Osteocyte (in vitro differentiated cells): ENCODE data around the gene ITGA7. TPM values are rescaled to one million over a fixed set of nuclear protein-coding genes. Genes with fewer than 3 reads are reported as not detected.

ENCODE experiments used
- DNase-seq: peaks from one replicate; pipeline ENCODE4 v3.0.0; 2021; ENCODE audit warnings: mixed read lengths; ENCODE audit not compliant: unreplicated experiment; ENCODE audit errors: extremely low spot score
- H3K27ac Mint-ChIP-seq: one replicate; pipeline ENCODE4 v1.8.0; 2021; ENCODE audit warnings: mild to moderate bottlenecking, mixed read lengths; ENCODE audit not compliant: unreplicated experiment
- H3K27me3 Mint-ChIP-seq: one replicate; pipeline ENCODE4 v1.8.0; 2021; ENCODE audit warnings: mixed read lengths; ENCODE audit not compliant: unreplicated experiment
- H3K36me3 Mint-ChIP-seq: one replicate; pipeline ENCODE4 v1.8.0; 2021; ENCODE audit warnings: mixed read lengths; ENCODE audit not compliant: unreplicated experiment
- H3K4me1 Mint-ChIP-seq: one replicate; pipeline ENCODE4 v1.8.0; 2021; ENCODE audit warnings: mixed read lengths; ENCODE audit not compliant: unreplicated experiment
- H3K4me3 Mint-ChIP-seq: one replicate; pipeline ENCODE4 v1.8.0; 2021; ENCODE audit warnings: mild to moderate bottlenecking, moderate library complexity, mixed read lengths; ENCODE audit not compliant: unreplicated experiment
- H3K9me3 Mint-ChIP-seq: one replicate; pipeline ENCODE4 v1.8.0; 2021; ENCODE audit warnings: mixed read lengths; ENCODE audit not compliant: unreplicated experiment
- CTCF ChIP-seq: fragments of 200-600 bp; sonication (generic); IDR thresholded peaks from 2 replicates; pipeline ENCODE4 v1.5.0; 2021; ENCODE audit warnings: antibody characterized with exemption, mild to moderate bottlenecking, moderate library complexity
- total RNA-seq: library from RNA; stranded (reverse); gene quantifications from 2 replicates; pipeline ENCODE4 v1.2.1, GENCODE V29; 2021

The ITGA7 gene
- total RNA-seq, 1 donor from 2014 or later: 5.7 TPM

DNA sequence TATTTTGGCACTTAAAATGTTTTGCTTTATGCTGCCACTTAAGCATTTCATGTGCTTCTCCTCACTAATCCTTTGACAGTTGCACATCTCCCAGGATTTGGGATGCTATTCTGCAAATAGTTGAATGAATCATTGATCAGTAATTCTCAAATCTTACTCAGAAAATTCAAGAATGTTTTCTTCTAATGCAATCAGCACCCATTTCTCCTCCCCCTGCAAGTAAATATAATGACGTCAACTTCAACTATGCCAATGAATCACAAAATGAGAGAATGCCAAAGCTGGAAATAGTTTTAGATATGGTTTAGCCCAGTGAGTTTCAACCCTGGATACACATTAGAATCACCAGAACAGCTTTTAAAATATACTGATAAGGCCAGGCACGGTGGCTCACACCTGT, 6.0 kb upstream of the ITGA7 start:
- Mint-ChIP-seq H3K4me3 (no peak overlapping the region), H3K27ac (no peak overlapping the region), H3K36me3 (no peaks in the 10 kb centered on the region), H3K27me3 (peaks cover 23% of the 10 kb centered on the region), H3K4me1 (peaks cover 31% of the 10 kb centered on the region), H3K9me3 (no peaks in the 10 kb centered on the region)
- DNase-seq: no peak
- no peak for TF ChIP-seq CTCF

DNA sequence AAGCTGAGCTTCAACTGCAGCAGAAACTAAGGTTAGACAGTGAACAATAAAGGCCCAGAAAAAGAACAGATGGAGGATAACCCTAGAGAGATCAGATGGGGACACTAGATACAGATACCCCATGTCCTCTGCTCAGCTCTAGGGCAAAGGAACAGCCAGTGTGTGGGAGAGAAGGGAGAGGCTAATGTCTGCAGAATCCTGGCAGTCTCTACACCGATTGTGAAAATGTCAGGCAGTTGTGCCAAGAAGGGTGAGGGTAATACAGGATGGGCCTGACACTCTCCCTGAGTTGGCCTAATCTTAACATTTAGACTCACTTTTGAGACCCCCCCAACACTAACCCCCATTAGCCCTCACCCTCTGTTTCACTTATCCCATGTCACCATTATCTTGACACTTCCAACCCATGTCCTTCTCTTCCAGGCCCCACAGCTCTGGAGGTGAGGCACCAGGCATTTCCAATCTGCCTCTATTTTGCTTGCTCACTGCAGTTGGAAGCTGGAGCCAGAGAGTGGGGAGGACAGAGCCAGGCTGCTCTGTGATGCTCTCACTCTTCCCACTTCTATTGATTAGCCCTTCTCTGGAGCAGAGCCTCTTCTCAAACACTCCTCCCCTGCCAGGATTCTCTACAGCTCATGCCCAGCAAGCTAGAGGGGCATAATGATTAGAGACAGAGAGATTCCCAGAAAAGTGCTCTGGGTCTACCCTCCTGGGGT, 5.2 kb upstream of the ITGA7 start:
- Mint-ChIP-seq H3K4me1 (peaks cover 29% of the 10 kb centered on the region), H3K27me3 (peaks cover 29% of the 10 kb centered on the region), H3K4me3 (no peak overlapping the region), H3K36me3 (no peaks in the 10 kb centered on the region), H3K9me3 (no peaks in the 10 kb centered on the region), H3K27ac (no peak overlapping the region)
- no peak for TF ChIP-seq CTCF
- no peak for DNase-seq

GRCh38 chr12:55711786-55712553, 4.3 kb upstream of the ITGA7 start:
- Mint-ChIP-seq H3K36me3 (no peaks in the 10 kb centered on the region), H3K27me3 (peaks cover 34% of the 10 kb centered on the region), H3K27ac (no peak overlapping the region), H3K4me3 (no peak overlapping the region), H3K4me1 (peaks cover 26% of the 10 kb centered on the region), H3K9me3 (no peaks in the 10 kb centered on the region)
- DNase-seq: no peak
- no peak for TF ChIP-seq CTCF

DNA sequence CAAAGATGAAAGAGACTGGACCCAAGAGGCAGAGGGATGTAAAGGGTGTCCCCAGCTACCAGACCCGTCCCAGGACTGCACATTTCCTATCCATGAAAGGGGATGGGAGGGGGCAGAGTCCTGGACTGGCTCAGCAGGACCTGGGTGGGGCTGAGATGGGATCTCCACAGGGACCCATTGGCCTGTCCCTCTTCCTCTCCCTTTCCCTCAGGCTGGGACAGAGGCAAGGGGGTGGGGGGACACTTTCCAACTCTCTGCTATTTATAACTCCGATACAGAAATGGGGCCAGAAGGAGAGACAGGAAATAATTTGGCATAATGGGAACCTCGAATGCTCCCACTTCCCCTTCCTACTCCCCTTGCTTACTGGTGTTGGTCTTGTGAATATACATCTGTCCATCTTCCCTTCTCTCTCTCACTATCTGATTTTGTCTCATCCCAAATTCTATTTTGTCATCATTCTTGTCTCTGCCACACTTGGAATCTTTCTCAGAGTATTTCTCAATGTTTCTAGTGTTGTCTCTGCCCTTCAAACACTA, 1.1 kb upstream of the ITGA7 start:
- peaks cover 40% of the 10 kb centered on the region for H3K27me3 Mint-ChIP-seq
- no peaks in the 10 kb centered on the region for H3K9me3 Mint-ChIP-seq
- H3K27ac Mint-ChIP-seq: no peak overlapping the region
- H3K4me1 Mint-ChIP-seq: peaks cover 16% of the 10 kb centered on the region
- TF ChIP-seq CTCF: no peak
- H3K36me3 Mint-ChIP-seq: peaks cover 3% of the 10 kb centered on the region
- H3K4me3 Mint-ChIP-seq: peak overlapping the region; percentile 76
- DNase-seq: no peak

DNA sequence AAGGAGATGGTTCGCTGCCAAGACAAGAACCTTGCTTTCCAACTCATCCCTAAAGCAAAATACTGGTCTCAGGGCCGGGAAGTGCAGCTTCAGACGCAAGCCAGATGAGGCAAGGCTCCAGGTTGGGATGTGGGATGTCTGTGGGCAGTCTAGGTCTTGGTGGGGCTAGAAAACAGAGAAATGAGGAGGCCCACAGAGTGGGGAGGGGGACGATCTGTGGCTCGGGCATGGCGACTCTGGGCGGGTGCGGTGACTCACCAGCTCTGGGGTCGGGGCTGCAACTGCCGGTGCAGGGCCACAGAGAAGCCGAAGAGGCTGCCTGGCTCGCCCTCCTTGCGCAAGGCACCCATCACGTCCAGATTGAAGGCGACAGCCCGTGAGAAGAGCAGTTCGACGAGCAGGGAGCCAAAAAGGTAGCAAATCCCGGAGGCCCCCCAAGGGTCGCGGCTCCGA, 459 bp downstream of the ITGA7 start:
- H3K9me3 Mint-ChIP-seq: no peaks in the 10 kb centered on the region
- H3K27ac Mint-ChIP-seq: no peak overlapping the region
- TF ChIP-seq CTCF: no peak
- no peak for DNase-seq
- H3K4me1 Mint-ChIP-seq: peaks cover 16% of the 10 kb centered on the region
- peak overlapping the region; percentile 76 for H3K4me3 Mint-ChIP-seq
- H3K27me3 Mint-ChIP-seq: peaks cover 36% of the 10 kb centered on the region
- H3K36me3 Mint-ChIP-seq: peaks cover 3% of the 10 kb centered on the region
